Stimulated activated naive CD4-positive, alpha-beta T cell (primary cell): ENCODE measurements around the gene HSFX2.
A peak's percentile ranks its signal among the peaks of the same experiment; 100 is the strongest.
"Not testable (repeated sequence)": the region's sequence is repeated elsewhere in the genome, so short reads cannot be mapped to it uniquely, and the experiment has no call there.

Experiments used
- DNase-seq, 6 experiments: peaks; one replicate each; lab custom pipeline; 2025; lab: John Stamatoyannopoulos, UW

Gene HSFX2, protein sequence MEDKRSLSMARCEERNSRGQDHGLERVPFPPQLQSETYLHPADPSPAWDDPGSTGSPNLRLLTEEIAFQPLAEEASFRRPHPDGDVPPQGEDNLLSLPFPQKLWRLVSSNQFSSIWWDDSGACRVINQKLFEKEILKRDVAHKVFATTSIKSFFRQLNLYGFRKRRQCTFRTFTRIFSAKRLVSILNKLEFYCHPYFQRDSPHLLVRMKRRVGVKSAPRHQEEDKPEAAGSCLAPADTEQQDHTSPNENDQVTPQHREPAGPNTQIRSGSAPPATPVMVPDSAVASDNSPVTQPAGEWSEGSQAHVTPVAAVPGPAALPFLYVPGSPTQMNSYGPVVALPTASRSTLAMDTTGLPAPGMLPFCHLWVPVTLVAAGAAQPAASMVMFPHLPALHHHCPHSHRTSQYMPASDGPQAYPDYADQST

DNA sequence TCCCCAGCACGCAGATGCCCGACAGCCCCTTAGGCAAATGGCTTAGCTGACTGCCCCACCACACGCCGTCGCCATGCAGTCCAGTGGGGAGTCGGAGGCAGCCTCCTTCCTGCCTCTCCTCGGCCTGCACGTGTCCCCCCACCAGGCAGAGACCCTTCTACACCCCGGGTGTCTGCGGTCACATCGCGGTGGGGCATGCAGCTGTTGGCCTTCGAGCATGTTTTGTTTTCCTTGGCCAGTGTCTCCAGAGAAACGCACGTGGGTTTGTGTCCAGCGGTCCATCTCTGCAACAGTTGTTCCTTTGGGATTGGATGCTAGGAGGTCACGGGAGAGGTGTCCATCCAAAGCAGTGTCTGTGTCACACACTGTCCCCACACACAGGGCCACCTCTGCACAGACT lies at the start of gene HSFX2:
Gene HSFX2 (minus strand): TSS at position 101 of the 400 bp plus-strand sequence. CDS start 614 bp downstream, outside the sequence.
- not testable (repeated sequence) for DNase-seq

DNA sequence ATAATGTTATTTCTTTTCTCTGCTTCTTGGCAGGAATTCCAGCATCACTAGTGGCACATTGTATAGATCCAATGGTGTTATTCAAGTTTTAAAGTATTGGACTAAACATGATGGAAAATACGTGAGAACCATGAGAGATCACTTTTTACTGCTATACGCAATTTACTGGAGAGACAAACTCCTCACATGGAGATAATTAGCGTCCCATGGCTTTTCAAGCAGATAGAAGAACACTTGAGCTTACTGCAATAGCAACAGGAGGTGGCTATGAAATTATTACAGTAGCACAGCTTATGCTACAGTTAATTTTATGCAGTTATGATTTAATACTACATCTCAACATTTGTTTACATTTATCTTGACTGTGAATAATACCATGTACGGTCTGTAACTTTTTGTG lies 48.4 kb upstream of the HSFX2 start:
- no peak for DNase-seq

DNA sequence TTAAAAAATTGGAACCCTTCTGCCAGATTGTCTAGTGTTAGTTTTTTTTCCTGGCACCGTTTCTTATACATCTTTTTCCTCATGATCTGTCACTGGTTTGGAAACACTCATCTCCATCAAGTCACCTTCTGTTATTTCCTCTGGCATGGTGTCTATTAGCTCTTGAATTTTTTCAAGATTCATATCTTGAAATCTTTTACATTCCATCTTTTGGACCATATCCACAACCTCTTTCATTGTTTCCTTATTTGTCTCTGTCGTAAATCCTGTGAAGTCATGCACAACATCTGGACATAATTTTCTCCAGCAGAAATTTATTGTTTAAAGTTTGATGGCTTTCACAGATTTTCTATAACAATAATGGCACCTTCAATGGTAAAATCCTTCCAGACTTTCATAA lies 46.7 kb upstream of the HSFX2 start:
- DNase-seq = no peak

DNA sequence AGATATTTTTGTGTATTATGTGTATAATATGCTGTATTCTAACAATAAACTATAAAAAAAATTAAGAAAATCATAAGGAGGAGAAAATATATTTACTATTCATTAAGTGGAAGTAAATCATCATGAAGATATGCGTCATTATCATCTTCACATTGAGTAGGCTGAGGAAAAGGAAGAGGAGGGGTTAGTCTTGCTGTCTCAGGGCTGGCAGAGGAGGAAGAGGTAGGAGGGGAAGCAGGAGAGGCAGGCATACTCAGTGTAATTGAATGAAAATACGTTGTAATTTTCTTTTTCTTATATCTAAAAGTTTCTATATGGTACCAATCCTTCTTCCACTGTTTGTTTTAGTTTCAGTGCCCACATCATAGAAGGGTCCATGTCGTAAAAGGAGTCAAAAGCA lies 46.3 kb upstream of the HSFX2 start:
- DNase-seq = no peak

DNA sequence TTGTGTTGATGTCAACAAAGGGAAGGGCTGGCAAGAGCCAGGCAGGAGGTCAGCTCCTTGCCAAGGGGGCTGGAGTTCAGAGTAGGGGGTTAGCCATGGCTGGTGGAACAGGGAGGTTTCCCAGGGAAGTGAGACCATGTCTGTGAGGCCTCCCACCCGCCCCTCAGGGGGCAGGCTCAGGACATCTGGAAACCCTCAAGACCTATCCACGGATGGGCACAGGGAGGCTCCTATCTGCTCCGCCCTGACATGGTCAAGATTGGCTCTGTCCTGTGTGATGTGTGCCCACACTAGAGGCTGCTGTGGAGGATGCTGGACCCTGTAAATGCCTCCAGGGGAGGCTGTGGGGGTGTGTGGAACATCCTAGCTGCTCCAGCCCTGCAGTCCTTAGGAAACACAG lies 44.5 kb upstream of the HSFX2 start:
- DNase-seq = no peak

DNA sequence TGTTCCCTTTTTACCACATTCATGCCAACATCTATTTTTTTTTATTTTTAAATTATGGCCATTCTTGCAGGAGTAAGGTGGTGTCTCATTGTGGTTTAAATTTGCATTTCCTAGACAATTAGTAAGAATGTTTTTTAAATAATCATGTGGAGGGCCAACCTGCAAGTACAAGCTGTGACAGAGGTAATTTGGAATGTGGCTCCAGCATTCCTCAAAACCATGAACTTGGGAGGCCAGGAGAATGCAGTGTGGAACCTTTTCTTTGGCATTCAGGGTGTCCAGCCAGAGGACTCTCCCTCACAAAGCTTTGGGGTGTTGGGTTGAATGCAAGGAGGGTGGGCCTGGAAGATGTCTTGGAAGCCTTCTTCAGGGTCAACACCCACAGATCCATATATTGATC lies 43.7 kb upstream of the HSFX2 start:
- DNase-seq = no peak

DNA sequence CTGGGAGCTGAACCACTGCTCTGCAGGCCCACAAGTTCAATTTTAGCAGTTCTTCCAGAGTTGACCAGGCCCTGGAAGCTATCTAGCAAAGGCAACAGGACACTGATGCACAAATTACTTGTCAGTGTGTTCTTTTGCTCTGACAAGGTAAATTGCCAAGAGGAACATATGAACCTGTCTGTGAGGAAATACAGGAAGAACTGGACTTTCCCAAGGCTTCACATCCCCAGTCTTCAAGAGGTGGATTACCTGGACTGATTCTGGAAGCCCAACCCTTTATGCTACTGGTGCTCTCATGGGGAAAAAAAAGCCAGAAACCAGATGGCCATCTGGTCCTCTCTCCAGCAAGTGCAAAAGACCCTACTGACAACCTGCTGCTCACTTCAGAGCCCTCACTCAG lies 38.4 kb upstream of the HSFX2 start:
- DNase-seq = no peak

DNA sequence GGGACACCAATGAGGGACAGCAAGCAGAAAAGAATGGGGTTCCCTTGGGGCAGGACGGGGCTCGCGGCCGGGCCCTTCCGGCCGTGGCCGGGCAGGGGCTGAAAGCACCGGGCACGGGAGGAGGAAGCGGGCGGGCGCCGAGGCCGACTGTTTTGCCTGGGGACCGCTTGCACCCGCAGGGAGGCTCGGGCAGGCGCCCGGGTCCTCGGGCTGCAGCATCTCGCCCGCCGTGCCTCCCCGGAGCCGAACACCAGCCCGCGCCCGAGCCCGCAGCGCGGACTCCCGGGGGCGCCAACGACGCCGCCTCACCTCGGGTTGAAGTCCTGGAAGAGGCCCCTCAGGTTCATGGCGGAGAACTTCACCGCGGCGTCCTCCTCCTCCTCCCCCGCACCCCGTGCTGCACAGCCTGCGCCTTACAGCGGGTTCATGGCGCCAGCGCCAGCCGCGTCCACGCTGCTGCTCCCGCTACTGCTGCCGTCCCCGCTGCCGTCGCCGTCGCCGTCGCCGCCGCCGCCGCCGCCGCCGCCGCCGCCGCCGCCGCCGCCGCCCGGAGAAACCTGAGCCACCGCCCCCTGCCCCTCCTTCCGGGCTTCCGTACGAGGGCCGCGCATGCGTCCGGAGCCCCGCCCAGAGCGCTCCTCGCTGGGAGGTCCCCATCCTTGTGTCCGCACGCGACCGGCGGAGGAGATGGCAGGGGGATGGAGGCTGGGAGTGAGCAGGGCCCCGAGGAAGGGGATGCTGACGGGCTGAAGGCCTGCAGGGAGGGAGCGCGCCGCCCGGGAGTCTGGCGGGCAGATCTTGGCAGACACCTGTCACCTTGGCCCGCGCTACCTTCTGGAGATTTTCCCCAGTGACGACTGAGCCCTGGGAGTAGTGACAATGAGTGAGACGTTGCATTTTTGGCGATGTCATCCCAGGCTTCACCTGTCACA lies 36.4 kb upstream of the HSFX2 start, which contains the start of gene TMEM185A:
Gene TMEM185A (minus strand): TSS at position 559 of the 932 bp plus-strand sequence. CDS start 212 bp downstream, at position 347.
- peak; percentile 40 to 78 (median 67) for DNase-seq

DNA sequence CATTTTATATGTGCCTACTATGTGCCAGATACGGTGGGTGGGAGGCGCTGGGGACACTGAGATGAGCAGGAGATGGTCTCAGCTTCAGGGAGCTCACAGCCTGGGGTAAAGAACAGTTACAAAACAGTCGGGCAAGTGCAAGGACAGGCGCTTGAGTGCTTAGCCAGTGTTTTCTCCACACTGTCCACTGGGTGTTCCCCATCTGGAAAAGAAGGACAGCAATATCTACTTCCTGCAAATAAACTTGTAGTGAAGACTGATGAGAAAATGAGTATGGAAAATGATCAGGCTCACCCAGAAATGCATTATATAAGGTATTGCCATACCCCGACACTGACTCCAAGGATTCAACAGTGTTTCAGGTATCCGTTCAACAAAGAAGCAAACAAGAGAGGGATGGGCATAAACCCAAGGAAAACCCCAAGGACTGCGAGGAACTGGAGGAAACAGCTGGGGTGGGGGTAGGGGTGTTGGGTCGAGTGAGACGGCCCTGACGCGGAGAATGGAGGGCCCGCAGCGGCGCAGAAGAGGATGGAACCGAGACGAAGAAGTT lies 35.6 kb upstream of the HSFX2 start:
- no peak for DNase-seq

DNA sequence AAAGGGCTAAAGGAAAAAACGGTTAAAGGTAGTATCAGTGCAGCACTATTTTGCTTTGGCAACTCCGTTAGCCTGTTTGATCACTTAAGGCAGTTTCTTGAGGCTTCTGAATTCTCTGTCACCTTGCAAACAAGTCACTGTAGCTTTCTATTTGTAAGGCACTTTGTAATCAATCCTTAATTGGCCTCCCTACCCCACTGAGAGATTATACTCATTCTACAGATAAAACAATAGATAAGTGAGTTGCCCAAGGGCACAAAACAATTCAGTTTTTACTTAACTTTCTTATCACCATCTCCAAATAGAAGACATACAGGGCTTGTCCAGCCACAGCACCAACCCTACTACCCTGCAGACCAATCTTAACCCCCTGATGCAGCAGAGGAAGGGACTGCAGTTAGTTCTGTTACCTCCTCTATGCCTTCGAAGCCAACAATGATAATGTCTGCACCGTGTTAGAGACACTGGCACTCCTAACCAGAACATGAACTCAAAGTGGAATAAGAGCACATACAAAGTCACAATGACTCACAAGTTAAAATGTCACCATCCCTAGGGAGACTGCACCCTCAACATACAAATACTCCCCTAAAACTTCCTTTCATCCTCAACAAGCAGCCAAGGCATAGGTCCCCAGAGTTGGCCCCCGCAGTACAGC lies 34.7 kb upstream of the HSFX2 start:
- no peak for DNase-seq

DNA sequence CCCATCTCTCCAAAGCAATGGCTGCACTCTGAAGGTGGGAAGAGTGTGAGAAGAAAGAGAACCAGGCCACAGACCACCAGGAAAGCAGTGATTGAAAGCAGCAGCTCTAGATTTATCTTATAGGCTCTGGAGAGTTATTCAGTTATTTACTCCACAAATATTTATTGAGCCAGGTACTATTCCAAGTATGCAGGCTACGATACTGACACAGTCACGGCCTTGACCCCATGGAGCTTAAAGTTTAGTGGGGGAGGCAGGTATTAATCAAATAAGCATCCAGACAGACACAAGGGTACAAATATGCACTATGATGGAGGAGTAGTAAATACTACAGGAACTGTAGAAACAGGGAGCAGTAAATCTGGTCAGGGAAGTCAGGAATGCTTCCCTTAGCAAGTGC lies 33.7 kb upstream of the HSFX2 start:
- DNase-seq = no peak

DNA sequence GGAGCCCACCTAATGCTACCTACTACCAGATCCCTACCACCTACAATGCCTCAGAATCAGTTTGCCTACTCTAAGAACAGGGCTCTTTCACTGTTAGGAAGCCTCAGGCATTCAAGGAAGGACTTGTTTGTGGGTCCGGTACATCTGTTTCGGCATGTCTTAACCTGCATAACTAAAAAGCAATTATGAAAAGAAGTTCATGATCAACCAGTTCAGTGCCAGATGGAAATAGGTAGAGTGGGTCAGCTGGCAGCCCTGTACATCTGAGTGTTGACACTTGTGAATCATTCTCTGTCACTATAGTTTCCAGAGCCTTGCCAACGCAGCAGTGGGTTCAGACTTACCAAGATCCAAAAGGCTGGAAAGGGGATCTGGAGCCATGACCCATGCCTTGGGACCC lies 33.2 kb upstream of the HSFX2 start:
- DNase-seq = no peak

DNA sequence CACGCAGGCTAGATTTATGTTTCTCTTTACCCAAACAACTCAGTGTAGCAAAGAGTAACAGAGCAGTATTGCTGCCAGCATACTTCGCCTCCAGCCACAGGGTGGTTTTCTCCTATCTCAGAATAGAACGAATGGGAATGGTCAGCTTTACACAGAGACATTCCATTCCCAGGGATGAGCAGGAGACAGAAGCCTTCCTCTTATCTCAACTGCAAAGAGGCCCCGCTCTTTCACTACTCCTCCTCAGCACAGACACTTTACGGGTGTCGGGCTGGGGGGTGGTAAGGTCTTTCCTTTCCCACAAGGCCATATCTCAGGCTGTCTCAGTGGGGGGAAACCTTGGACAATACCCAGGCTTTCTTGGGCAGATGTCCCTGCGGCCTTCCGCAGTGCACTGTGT lies 31.7 kb upstream of the HSFX2 start:
- DNase-seq = not testable (repeated sequence)

DNA sequence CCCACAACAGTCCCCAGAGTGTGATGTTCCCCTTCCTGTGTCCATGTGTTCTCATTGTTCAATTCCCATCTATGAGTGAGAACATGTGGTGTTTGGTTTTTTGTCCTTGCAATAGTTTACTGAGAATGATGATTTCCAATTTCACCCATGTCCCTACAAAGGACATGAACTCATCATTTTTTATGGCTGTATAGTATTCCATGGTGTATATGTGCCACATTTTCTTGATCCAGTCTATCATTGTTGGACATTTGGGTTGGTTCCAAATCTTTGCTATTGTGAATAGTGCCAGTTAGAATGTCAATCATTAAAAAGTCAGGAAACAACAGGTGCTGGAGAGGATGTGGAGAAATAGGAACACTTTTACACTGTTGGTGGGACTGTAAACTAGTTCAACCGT lies 24.5 kb upstream of the HSFX2 start:
- not testable (repeated sequence) for DNase-seq

DNA sequence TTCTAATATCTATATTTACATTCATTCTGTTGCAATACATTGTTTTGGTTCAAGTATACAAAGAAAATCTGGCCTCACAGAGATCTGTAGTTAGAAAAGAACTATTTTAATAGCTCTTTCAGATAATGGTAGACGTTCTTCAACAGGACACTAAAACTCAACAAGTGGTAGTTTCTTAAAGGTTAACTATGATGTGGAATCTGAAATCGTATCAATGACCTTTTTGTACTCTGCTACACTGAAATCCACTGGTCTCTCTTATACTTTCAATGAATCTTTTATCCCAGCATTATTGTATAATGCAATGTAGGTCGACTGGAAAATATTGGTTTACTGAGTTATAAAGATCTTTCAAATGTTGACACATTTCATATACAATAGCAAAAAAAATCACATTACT lies 23.8 kb upstream of the HSFX2 start:
- DNase-seq = no peak

DNA sequence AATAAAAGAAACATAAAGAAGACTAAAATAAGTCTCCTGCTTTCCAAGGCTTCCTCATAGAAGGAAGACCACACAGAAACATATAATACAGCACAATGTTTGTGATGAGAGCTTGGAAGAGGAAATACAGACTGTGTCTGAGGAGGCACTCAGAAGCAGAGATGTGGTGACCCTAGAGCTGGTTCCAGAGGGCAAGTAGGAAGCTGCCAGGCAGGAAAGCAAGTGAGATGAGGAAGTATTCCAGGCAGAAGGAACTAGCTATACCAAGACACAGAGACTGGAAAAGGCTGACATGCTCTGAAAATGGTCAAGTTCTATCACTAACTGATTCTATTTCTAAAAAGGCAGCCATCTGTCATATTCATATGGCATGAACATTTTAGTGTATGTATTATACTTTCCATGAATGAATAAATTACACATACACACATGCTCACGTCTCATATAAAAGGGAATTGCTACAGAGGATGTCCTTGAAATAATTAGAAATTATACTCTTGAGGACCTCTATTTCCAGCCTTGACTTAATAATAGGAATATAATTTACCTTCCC lies 16.6 kb upstream of the HSFX2 start:
- DNase-seq = no peak

DNA sequence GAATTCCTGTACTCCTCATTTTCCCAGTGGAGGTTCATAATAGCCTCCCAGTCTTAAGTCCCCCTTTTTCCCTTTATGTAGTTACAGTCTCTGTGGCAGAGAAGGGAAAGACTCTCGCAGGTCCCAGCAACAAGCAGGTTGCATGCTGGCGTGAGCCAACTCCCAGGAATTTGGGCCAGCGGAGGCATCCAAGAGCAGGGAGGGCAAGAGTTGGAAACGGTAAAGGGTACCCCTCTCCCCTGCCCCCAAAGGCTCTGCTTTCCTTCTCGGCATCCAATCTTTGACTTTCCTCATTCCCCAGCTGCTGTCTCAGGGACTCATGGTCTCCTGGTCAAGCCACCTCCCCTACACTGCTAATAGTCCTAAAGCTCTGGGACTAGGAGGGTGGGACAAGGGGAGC lies 15.4 kb upstream of the HSFX2 start:
- no peak for DNase-seq

DNA sequence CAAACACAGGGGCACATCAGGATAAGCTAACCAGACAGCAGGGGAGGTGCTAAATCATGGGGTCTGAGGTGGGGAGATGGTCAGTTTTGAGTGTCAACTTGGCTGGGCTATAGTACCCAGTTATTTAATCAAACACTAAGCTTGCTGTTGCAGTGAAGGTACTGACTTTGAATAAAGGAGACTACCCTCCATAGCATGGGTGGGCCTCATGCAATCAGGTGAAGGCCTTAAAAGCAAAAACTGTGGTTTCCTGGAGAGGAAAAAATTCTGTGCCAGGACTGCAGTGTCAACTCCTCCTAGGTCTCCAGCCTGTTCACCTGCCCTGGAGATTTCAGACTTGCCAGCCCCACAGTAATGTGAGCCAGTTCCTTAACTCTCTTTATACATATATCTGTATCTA lies 12.6 kb upstream of the HSFX2 start:
- no peak for DNase-seq

DNA sequence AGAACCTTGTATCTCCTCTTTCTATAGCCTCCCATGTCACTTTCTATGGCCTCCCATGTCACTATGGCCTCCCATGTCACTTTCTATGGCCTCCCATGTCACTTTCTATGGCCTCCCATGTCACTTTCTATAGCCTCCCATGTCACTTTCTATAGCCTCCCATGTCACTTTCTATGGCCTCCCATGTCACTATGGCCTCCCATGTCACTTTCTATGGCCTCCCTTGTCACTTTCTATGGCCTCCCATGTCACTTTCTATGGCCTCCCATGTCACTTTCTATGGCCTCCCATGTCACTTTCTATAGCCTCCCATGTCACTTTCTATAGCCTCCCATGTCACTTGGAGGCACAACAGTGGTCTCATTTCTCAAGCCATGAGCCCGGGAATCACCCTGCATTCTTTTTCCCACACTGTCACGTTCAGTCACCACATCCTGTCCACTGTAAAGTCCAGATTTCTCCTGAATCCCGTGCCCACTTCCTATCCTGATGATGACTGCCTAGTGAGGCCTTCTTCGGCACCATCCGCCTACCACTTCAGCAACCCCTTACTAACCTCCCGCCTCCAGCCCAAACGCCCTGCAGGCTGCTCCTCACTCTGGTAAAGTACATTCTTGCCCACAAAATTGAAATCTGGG lies 10.3 kb upstream of the HSFX2 start:
- not testable (repeated sequence) for DNase-seq

DNA sequence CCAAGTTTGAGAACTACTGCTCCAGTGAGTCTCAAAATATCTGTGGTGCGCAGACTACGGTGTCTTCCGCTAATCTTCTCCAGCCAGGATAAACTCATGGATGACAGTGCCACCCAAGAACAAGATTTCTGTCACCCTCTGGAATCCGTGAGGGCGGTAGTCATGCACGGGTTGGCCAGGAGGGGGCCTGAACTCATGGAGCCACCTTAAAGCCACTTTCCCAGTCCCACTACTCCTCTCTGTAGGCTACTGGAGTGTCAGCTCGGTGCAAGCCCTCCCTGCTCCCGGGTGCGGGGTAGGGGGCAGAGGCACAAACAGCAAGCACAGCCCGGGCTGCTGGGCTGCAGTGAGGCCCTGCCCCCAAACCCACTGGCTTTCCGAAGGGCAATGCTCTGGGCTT lies 3.5 kb upstream of the HSFX2 start:
- DNase-seq = not testable (repeated sequence)

DNA sequence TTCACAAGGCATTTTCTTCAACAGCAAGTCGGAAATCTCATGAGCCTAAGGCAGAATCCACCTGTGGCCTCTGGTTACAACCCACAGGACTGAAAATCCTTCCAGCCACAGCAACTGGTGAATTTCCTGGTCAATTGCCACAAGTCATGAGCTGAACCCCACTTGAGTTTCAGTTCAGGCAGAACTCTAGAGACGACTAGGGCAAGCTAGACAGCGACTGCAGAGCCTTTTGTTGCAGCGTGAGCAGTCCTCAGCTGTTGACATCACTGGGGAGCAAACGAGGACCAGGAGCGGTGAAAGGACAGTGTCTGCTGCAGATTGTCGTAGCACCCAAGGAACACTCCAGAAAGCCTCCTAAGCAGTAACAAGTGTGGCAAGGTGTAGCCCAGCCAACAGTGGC lies 829 bp upstream of the HSFX2 start:
- DNase-seq = not testable (repeated sequence)
